ENCODE data around the gene TAS2R14. TPM values are rescaled to one million over a fixed set of nuclear protein-coding genes. Genes with fewer than 3 reads are reported as not detected.

The TAS2R14 gene
- total and polyA plus RNA-seq, 2 of the 13 experiments (the other 11 are each of a cell fraction or from before 2014, with no cell fraction given) = 1.1 to 2.3 TPM

DNA sequence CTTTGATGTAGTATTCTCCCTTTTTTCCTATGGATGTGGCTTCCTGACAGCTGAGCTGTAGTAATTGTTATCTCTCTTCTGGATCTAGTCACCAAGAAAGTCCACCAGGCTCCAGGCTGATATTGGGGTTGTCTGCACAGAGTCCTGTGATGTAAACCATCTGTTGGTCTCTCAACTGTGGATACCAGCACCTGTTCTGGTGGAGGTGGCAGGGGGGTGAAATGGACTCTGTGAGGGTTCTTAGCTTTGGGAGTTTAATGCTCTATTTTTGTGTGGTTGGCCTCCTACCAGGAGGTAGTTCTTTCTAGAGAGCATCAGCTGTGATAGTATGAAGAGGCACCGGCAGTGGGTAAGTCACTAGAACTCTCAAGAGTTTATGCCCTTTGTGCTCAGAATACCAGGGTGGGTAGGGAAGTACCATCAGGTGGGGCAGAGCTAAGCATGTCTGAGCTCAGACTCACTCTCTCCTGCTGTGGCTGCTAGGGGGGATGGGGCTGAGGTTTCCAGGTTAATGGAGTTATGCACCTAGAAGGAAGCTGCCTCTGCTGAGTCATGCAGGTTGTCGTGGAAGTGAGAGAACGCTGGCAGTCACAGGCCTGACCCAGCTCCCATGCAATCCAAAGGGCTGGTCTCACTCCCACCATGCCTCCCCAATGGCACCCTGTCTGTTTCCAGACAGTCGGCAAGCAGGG, 3.0 kb upstream of the TAS2R14 start:
- Histone ChIP-seq H3K4me2 (ENCODE audit: low read depth, low read length) (no peak overlapping the region), H3K36me3 (replicated peaks in 1 of 2; ENCODE audit: control insufficient read depth in 1 of 2, insufficient read depth in 2 of 2, low read length in 2 of 2) (no peaks in the 10 kb centered on the region), H2AFZ (ENCODE audit: low read length) (no peak overlapping the region), H3K27ac (ENCODE audit: extremely low read length, insufficient read depth, low read length) (no peak overlapping the region), H3K4me1 (ENCODE audit: insufficient read depth, low read length) (peaks cover 13% of the 10 kb centered on the region), H3K27me3 (ENCODE audit: control insufficient read depth in 1 of 2, insufficient read depth in 2 of 2, low read length in 2 of 2) (no peaks in the 10 kb centered on the region), H3K9me3 (ENCODE audit: low read length) (peaks cover 9% of the 10 kb centered on the region; the same call in 1 of the 2 replicates), H3K4me3 (replicated peaks in 1 of 3; ENCODE audit: insufficient read depth in 1 of 3, low read depth in 2 of 3, low read length in 3 of 3) (no peak overlapping the region), H3K9ac (ENCODE audit: insufficient read depth, low read depth, low read length) (no peak overlapping the region), H3K79me2 (ENCODE audit: insufficient read depth, low read length) (no peaks in the 10 kb centered on the region), H4K20me1 (ENCODE audit: insufficient read depth, low read length) (no peaks in the 10 kb centered on the region)
- TF ChIP-seq, protein P1, sequence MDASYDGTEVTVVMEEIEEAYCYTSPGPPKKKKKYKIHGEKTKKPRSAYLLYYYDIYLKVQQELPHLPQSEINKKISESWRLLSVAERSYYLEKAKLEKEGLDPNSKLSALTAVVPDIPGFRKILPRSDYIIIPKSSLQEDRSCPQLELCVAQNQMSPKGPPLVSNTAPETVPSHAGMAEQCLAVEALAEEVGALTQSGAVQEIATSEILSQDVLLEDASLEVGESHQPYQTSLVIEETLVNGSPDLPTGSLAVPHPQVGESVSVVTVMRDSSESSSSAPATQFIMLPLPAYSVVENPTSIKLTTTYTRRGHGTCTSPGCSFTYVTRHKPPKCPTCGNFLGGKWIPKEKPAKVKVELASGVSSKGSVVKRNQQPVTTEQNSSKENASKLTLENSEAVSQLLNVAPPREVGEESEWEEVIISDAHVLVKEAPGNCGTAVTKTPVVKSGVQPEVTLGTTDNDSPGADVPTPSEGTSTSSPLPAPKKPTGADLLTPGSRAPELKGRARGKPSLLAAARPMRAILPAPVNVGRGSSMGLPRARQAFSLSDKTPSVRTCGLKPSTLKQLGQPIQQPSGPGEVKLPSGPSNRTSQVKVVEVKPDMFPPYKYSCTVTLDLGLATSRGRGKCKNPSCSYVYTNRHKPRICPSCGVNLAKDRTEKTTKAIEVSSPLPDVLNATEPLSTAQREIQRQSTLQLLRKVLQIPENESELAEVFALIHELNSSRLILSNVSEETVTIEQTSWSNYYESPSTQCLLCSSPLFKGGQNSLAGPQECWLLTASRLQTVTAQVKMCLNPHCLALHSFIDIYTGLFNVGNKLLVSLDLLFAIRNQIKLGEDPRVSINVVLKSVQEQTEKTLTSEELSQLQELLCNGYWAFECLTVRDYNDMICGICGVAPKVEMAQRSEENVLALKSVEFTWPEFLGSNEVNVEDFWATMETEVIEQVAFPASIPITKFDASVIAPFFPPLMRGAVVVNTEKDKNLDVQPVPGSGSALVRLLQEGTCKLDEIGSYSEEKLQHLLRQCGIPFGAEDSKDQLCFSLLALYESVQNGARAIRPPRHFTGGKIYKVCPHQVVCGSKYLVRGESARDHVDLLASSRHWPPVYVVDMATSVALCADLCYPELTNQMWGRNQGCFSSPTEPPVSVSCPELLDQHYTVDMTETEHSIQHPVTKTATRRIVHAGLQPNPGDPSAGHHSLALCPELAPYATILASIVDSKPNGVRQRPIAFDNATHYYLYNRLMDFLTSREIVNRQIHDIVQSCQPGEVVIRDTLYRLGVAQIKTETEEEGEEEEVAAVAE (CRISPR knock-in tag; IDR thresholded peaks at IDR 0.05; ENCODE audit: borderline replicate concordance) = no peak
- peak; percentile 52 for TF ChIP-seq FOSL2 (CRISPR knock-in tag; IDR thresholded peaks at IDR 0.05)
- TF ChIP-seq, protein P2, sequence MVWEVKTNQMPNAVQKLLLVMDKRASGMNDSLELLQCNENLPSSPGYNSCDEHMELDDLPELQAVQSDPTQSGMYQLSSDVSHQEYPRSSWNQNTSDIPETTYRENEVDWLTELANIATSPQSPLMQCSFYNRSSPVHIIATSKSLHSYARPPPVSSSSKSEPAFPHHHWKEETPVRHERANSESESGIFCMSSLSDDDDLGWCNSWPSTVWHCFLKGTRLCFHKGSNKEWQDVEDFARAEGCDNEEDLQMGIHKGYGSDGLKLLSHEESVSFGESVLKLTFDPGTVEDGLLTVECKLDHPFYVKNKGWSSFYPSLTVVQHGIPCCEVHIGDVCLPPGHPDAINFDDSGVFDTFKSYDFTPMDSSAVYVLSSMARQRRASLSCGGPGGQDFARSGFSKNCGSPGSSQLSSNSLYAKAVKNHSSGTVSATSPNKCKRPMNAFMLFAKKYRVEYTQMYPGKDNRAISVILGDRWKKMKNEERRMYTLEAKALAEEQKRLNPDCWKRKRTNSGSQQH (CRISPR knock-in tag; IDR thresholded peaks at IDR 0.05; ENCODE audit: low read depth) = no peak
- peak; percentile 69; the same call in 1 of the 2 replicates for TF ChIP-seq NFE2 (CRISPR knock-in tag; IDR thresholded peaks at IDR 0.05)
- TF ChIP-seq NFE2L2 (IDR thresholded peaks at IDR 0.05; ENCODE audit: low read length) = peak; percentile 46
- TF ChIP-seq ARNT (IDR thresholded peaks at IDR 0.05) = no peak
- no peak for TF ChIP-seq TEAD2 (CRISPR knock-in tag; IDR thresholded peaks at IDR 0.05)
- TF ChIP-seq SMARCE1 (IDR thresholded peaks at IDR 0.05; ENCODE audit: borderline replicate concordance) = no peak
- TF ChIP-seq ELF1 (CRISPR knock-in tag; IDR thresholded peaks at IDR 0.05) = no peak
- no peak for TF ChIP-seq CBFB (CRISPR knock-in tag; IDR thresholded peaks at IDR 0.05)
- no peak for TF ChIP-seq JDP2 (CRISPR knock-in tag; IDR thresholded peaks at IDR 0.05; ENCODE audit: borderline replicate concordance)
- in situ Hi-C loops (cut with HindIII; ENCODE audit: extremely low pct_ligation_motif_present, low pct_unique_long_range_greater_than_20kb) (no loop called here), intact Hi-C loops (cut with micrococcal nuclease; ENCODE audit: unreplicated experiment) (no loop called here)
- peak; percentile 28 for DNase-seq (ENCODE audit: low spot score)
- peak; percentile 48 for ATAC-seq
- FAIRE-seq = no peak
- no TSS peak for BruUV-seq (replicated peaks)
- WGBS (ENCODE audit: low lambda C conversion rate) = 83% methylated on average over 1 of the region's 4 CpGs
- ChIA-PET POLR2A (interaction anchor here (0.6 to 1.2 kb wide), 2 partner anchors 8 to 229 kb away, joined by 3 to 4 read pairs; partner anchors contain the start of gene SMIM10L1), CTCF (ENCODE audit: low intra/inter-chr PET ratio, low total read pairs) (no interaction called here)
